Neutrophil (primary cell): ENCODE results near the gene HES4.
"Not testable (repeated sequence)": the region's sequence is repeated elsewhere in the genome, so short reads cannot be mapped to it uniquely, and the experiment has no call there.

Experiments used
- H3K27ac ChIP-seq: fragments of 200-600 bp; sonication (generic); 2 replicates; pipeline ENCODE4 v1.5.1; 2016; ENCODE audit warnings: mild to moderate bottlenecking, moderate library complexity
- H3K27me3 ChIP-seq: fragments of 200-600 bp; sonication (generic); 2 replicates; pipeline ENCODE4 v1.6.0; 2016; ENCODE audit warnings: mild to moderate bottlenecking
- H3K36me3 ChIP-seq: fragments of 200-600 bp; sonication (generic); 2 replicates; pipeline ENCODE4 v1.5.1; 2017
- H3K4me1 ChIP-seq, 2 experiments: fragments of 200-600 bp in 1 of 2; sonication (generic) in 1 of 2; 1 replicate in 1 of 2; 2 replicates in 1 of 2; pipeline versions ENCODE4 v1.5.1 to v1.6.1; 2013 to 2016; ENCODE audit warnings: low read depth in 1 of 2, low read length in 1 of 2, mild to moderate bottlenecking in 1 of 2, moderate library complexity in 1 of 2; ENCODE audit not compliant: control insufficient read depth in 1 of 2, insufficient read depth in 1 of 2
- H3K4me3 ChIP-seq, 2 experiments: fragments of 200-600 bp in 1 of 2; sonication (generic) in 1 of 2; 1 replicate in 1 of 2; 2 replicates in 1 of 2; pipeline ENCODE4 v1.5.1; 2013 to 2016; ENCODE audit warnings: low read depth in 1 of 2, low read length in 1 of 2, mild to moderate bottlenecking in 1 of 2, moderate library complexity in 1 of 2
- H3K9me3 ChIP-seq: fragments of 200-600 bp; sonication (generic); 2 replicates; pipeline ENCODE4 v1.5.1; 2016
- TF ChIP-seq, protein P1 (sequence below): fragments of 200-600 bp; sonication (generic); IDR thresholded peaks from 2 replicates; pipeline ENCODE4 v1.5.1; 2016; ENCODE audit warnings: antibody characterized with exemption

The HES4 gene

GRCh38 chr1:1033009-1033587, 33.2 kb upstream of the HES4 start:
- Histone ChIP-seq H3K4me1 (peaks cover 4 to 15% of the 10 kb centered on the region in 2 experiments), H3K36me3 (no peaks in the 10 kb centered on the region), H3K4me3 (peak overlapping the region; percentile 38 to 49), H3K27me3 (peaks cover 76% of the 10 kb centered on the region), H3K9me3 (no peaks in the 10 kb centered on the region), H3K27ac (no peak overlapping the region)
- TF ChIP-seq, protein P1, sequence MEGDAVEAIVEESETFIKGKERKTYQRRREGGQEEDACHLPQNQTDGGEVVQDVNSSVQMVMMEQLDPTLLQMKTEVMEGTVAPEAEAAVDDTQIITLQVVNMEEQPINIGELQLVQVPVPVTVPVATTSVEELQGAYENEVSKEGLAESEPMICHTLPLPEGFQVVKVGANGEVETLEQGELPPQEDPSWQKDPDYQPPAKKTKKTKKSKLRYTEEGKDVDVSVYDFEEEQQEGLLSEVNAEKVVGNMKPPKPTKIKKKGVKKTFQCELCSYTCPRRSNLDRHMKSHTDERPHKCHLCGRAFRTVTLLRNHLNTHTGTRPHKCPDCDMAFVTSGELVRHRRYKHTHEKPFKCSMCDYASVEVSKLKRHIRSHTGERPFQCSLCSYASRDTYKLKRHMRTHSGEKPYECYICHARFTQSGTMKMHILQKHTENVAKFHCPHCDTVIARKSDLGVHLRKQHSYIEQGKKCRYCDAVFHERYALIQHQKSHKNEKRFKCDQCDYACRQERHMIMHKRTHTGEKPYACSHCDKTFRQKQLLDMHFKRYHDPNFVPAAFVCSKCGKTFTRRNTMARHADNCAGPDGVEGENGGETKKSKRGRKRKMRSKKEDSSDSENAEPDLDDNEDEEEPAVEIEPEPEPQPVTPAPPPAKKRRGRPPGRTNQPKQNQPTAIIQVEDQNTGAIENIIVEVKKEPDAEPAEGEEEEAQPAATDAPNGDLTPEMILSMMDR, result no peak

GRCh38 chr1:1032424-1032823, 32.5 kb upstream of the HES4 start:
- H3K9me3 ChIP-seq, result no peaks in the 10 kb centered on the region
- H3K4me3 ChIP-seq, result no peak overlapping the region
- no peak overlapping the region for H3K27ac ChIP-seq
- no peaks in the 10 kb centered on the region for H3K36me3 ChIP-seq
- H3K27me3 ChIP-seq, result peaks cover 76% of the 10 kb centered on the region
- peaks cover 4 to 15% of the 10 kb centered on the region in 2 experiments for H3K4me1 ChIP-seq
- TF ChIP-seq, protein P1, result no peak

- no peak overlapping the region for H3K4me3 ChIP-seq
- H3K27me3 ChIP-seq, result peaks cover 76% of the 10 kb centered on the region
- TF ChIP-seq, protein P1, result no peak
- no peaks in the 10 kb centered on the region for H3K36me3 ChIP-seq
- no peak overlapping the region for H3K27ac ChIP-seq
- H3K9me3 ChIP-seq, result no peaks in the 10 kb centered on the region
- peaks cover 4 to 15% of the 10 kb centered on the region in 2 experiments for H3K4me1 ChIP-seq
Measured at GRCh38 chr1:1031659-1032235, 31.9 kb upstream of the HES4 start.

GRCh38 chr1:1030867-1031658, 31.2 kb upstream of the HES4 start:
- not testable (repeated sequence) for H3K4me3 ChIP-seq, H3K27ac ChIP-seq, H3K9me3 ChIP-seq, H3K36me3 ChIP-seq
- peaks cover 76% of the 10 kb centered on the region for H3K27me3 ChIP-seq
- peaks cover 4 to 15% of the 10 kb centered on the region in 2 experiments for H3K4me1 ChIP-seq

DNA sequence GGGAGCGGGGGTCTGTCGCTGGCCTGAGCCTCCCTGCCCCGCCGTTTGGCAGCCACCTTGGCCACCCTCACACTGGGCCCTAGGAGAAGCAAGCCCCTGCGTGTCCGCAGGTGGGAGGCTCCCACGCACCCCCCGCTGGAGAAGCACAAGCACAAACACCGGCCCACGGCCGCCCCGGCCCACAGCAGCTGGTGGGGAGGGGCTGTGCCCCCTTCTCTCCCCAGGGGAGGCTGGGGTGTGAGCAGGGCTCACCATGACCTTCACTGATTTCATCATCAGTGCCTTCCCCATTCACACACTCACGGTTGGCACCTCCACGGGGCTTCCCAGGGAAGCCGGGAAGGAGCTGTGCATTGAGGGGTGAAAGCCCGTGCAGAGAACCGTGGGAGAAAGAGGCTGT, 27.9 kb upstream of the HES4 start:
- Histone ChIP-seq H3K27ac (no peak overlapping the region), H3K36me3 (no peaks in the 10 kb centered on the region), H3K9me3 (no peaks in the 10 kb centered on the region), H3K4me3 (no peak overlapping the region), H3K4me1 (peaks cover 0 to 1% of the 10 kb centered on the region in 2 experiments), H3K27me3 (peaks cover 76% of the 10 kb centered on the region)
- TF ChIP-seq, protein P1, result no peak
